AG04450 (cell line): ENCODE data around the gene NRN1L. TPM values are rescaled to one million over a fixed set of nuclear protein-coding genes. Genes with fewer than 3 reads are reported as not detected.

Source experiments
- CTCF ChIA-PET: fragments of 300-600, 350-600 bp; formaldehyde crosslinking; extraction: SDS; loops from one replicate; lab custom pipeline; 2022; ENCODE audit warnings: antibody characterized with exemption, inconsistent platforms; lab: Charles Lee
- POLR2A ChIA-PET: fragments of 350-600 bp; formaldehyde crosslinking; extraction: SDS; loops from one replicate; lab custom pipeline; 2021; ENCODE audit warnings: antibody characterized with exemption, inconsistent platforms; lab: Yijun Ruan, JAX
- DNase-seq: peaks from one replicate; pipeline ENCODE4 v3.0.0-alpha.2; 2011; ENCODE audit warnings: low read depth, low spot score
- H3K27ac ChIP-seq: one replicate; pipeline ENCODE4 v1.5.1; 2012; ENCODE audit warnings: low read depth, low read length, control low read depth
- H3K27me3 ChIP-seq: one replicate; pipeline ENCODE4 v1.6.0; 2012; ENCODE audit warnings: low read length; ENCODE audit not compliant: control insufficient read depth, insufficient read depth
- H3K4me3 ChIP-seq: 2 replicates; pipeline ENCODE4 v1.5.1; 2011; ENCODE audit warnings: mild to moderate bottlenecking, low read depth, low read length, control low read depth
- H3K9me3 ChIP-seq: 2 replicates; pipeline ENCODE4 v1.5.1; 2012; ENCODE audit warnings: low read length; ENCODE audit not compliant: control insufficient read depth, insufficient read depth
- polyA plus RNA-seq: library from polyadenylated mRNA; depleted of rRNA; stranded (reverse); fragments of >200 nt; gene quantifications from 2 replicates; pipeline ENCODE4 v1.2.3, GENCODE V29; 2011
- TF ChIP-seq, protein P1 (sequence below): IDR thresholded peaks from 2 replicates; pipeline ENCODE4 v1.5.1; 2011; ENCODE audit warnings: low read depth, low read length, control low read depth, inconsistent platforms

Gene NRN1L
- polyA plus RNA-seq, 1 experiment, result 0.21 TPM

DNA sequence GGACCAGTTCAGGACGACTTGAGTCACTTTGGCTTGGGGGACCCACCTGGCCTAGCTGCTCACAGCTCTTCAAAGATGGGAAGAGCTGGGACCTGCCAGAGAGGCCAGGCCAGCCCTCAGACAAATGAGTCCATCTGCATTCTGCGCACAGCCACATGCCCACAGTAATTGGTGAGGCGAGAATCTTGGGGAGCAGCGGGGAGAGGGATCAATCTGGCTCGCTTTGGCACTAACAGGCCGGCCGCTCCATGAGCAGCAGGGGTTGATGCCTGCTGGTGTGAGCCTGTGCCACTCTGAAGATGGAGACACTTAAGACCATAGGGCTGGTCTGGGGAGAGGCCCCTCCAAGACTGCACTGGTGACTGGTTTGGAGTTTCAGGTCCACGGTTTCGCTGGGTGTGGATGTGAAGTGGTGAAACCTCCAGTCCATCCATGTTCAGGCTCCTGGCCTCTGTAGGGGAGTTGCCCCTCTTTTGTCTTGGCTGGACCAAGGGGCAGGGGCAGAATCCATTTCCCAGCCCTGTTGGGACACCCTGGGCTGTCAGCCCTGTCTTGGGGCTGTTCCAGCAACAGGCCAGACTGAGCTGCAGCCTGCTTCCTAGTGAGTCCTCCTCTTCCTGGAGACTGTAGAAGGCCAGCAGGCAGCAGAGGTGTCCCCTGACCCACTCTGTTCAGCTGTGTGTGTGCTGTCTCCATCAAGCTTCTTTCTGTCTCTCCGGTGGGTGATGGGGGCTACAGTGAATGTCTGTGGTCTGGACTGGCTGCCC is 39.6 kb downstream of the NRN1L start:
- Histone ChIP-seq H3K27ac (no peak overlapping the region), H3K4me3 (no peak overlapping the region), H3K9me3 (no peaks in the 10 kb centered on the region), H3K27me3 (no peaks in the 10 kb centered on the region)
- no peak for DNase-seq
- CTCF ChIA-PET, result interaction anchor here (0.9 to 2.8 kb wide), 2 partner anchors 40 to 92 kb away, joined by 3 to 12 read pairs; partner anchors contain the start of gene NRN1L
- TF ChIP-seq, protein P1, sequence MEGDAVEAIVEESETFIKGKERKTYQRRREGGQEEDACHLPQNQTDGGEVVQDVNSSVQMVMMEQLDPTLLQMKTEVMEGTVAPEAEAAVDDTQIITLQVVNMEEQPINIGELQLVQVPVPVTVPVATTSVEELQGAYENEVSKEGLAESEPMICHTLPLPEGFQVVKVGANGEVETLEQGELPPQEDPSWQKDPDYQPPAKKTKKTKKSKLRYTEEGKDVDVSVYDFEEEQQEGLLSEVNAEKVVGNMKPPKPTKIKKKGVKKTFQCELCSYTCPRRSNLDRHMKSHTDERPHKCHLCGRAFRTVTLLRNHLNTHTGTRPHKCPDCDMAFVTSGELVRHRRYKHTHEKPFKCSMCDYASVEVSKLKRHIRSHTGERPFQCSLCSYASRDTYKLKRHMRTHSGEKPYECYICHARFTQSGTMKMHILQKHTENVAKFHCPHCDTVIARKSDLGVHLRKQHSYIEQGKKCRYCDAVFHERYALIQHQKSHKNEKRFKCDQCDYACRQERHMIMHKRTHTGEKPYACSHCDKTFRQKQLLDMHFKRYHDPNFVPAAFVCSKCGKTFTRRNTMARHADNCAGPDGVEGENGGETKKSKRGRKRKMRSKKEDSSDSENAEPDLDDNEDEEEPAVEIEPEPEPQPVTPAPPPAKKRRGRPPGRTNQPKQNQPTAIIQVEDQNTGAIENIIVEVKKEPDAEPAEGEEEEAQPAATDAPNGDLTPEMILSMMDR, result no peak
- POLR2A ChIA-PET, result interaction anchor here (0.7 kb wide), 1 partner anchor 252 kb away, joined by 5 read pairs; no protein-coding TSS in a partner anchor

DNA sequence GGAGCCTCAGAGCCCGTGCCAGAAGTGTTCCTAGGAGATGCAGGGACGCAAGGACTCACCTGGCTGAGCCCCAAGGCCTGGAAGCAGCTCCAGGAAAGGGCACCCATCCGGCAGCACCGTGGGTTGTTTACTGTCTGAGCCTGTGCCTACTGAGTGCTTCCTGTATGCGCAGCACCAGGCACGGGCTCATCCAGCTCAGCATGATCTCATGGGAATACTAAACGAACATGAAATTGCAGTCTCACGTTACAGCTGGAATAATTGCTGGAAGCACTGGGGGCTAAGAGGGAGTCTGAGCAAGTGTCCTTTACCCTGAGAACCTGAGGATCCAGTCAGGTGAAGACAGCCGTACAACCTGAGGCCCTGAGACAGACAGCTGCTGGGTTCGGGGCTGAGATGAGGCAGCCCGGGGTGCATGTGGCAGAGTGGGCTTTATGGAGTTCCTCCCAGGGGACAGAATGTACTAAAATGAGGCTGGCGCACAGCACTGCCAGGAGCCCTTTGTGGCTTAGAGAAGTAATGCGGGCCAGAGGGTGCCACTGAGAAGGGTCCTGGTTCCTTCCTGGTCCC is 41.6 kb downstream of the NRN1L start:
- Histone ChIP-seq H3K4me3 (no peak overlapping the region), H3K27ac (peak overlapping the region; percentile 11), H3K27me3 (no peaks in the 10 kb centered on the region), H3K9me3 (no peaks in the 10 kb centered on the region)
- ChIA-PET CTCF (interaction anchor here (0.5 to 2.8 kb wide), 4 partner anchors 42 to 405 kb away, joined by 3 to 12 read pairs (median 6); partner anchors contain the start of gene NRN1L), POLR2A (interaction anchor here (0.6 to 0.7 kb wide), 2 partner anchors 20 to 147 kb away, joined by 3 to 4 read pairs; no protein-coding TSS in a partner anchor)
- no peak for DNase-seq
- TF ChIP-seq, protein P1, result 0 out of 2 replicates have a peak, but pooled peaks have one; percentile 7

DNA sequence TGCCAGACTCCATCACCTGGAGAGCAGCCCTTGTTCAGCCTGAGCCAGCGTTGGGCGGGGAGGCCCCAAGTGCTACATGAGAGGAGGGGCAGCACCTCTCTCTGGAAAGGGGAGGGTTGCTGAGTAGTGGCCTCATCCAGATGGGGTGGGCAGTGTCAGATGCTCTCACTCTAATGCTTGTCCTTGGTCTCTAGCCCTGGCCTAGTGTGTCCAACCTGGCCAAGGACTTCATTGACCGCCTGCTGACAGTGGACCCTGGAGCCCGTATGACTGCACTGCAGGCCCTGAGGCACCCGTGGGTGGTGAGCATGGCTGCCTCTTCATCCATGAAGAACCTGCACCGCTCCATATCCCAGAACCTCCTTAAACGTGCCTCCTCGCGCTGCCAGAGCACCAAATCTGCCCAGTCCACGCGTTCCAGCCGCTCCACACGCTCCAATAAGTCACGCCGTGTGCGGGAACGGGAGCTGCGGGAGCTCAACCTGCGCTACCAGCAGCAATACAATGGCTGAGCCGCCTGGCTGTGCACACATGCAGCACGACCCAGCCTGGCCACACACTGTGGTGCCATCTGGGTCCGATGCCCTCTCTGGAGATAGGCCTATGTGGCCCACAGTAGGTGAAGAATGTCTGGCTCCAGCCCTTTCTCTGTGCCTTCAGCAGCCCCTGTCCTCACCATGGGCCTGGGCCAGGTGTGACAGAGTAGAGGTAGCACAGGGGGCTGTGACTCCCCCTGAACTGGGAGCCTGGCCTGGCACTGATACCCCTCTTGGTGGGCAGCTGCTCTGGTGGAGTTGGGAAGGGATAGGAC is 42.7 kb downstream of the NRN1L start:
- Histone ChIP-seq H3K27ac (no peak overlapping the region), H3K27me3 (no peaks in the 10 kb centered on the region), H3K4me3 (no peak overlapping the region), H3K9me3 (no peaks in the 10 kb centered on the region)
- POLR2A ChIA-PET, result no interaction called here
- no peak for DNase-seq
- CTCF ChIA-PET, result interaction anchor here (1.5 to 2.6 kb wide), 2 partner anchors 44 to 406 kb away, joined by 6 to 14 read pairs; partner anchors contain the start of gene NRN1L
- TF ChIP-seq, protein P1, result no peak

DNA sequence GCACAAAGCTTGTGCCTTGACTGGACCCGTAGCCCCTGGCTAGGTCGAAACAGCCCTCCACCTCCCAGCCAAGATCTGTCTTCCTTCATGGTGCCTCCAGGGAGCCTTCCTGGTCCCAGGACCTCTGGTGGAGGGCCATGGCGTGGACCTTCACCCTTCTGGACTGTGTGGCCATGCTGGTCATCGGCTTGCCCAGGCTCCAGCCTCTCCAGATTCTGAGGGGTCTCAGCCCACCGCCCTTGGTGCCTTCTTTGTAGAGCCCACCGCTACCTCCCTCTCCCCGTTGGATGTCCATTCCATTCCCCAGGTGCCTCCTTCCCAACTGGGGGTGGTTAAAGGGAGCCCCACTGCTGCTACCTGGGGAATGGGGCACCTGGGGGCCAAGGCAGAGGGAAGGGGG is 43.5 kb downstream of the NRN1L start:
- no peak for DNase-seq
- no peak overlapping the region for H3K27ac ChIP-seq
- TF ChIP-seq, protein P1, result no peak
- ChIA-PET POLR2A (no interaction called here), CTCF (interaction anchor here (0.8 to 3.5 kb wide), 4 partner anchors 45 to 112 kb away, joined by 3 to 23 read pairs (median 8); partner anchors contain the start of gene NRN1L)
- H3K27me3 ChIP-seq, result no peaks in the 10 kb centered on the region
- no peak overlapping the region for H3K4me3 ChIP-seq
- no peaks in the 10 kb centered on the region for H3K9me3 ChIP-seq
